Neural progenitor cell (in vitro differentiated cells): ENCODE data around the gene TRIP13. TPM values are rescaled to one million over a fixed set of nuclear protein-coding genes. Genes with fewer than 3 reads are reported as not detected.
"Not testable (repeated sequence)": the region's sequence is repeated elsewhere in the genome, so short reads cannot be mapped to it uniquely, and the experiment has no call there.

Experiments
- DNase-seq: peaks from one replicate; pipeline ENCODE4 v3.0.0-alpha.2; 2016; ENCODE audit warnings: low spot score
- H2AFZ ChIP-seq: fragments of 200-600 bp; sonication (generic); replicated peaks from 2 replicates; pipeline ENCODE4 v1.6.1; 2016; ENCODE audit warnings: antibody characterized with exemption
- H3F3A ChIP-seq: fragments of 200-600 bp; sonication (generic); 2 replicates; pipeline ENCODE4 v1.6.1; 2016; ENCODE audit warnings: antibody characterized with exemption, low read depth
- H3K27ac ChIP-seq: fragments of 200-600 bp; sonication (generic); 2 replicates; pipeline ENCODE4 v1.5.1; 2016; ENCODE audit warnings: mild to moderate bottlenecking
- H3K27me3 ChIP-seq: fragments of 200-600 bp; sonication (generic); 2 replicates; pipeline ENCODE4 v1.6.1; 2016; ENCODE audit warnings: mild to moderate bottlenecking, moderate library complexity
- H3K36me3 ChIP-seq: fragments of 200-600 bp; sonication (generic); 2 replicates; pipeline ENCODE4 v1.5.1; 2016
- H3K4me1 ChIP-seq: fragments of 200-600 bp; sonication (generic); 2 replicates; pipeline ENCODE4 v1.6.1; 2016; ENCODE audit warnings: mixed run types
- H3K4me2 ChIP-seq: fragments of 200-600 bp; sonication (generic); 2 replicates; pipeline ENCODE4 v1.6.1; 2016
- H3K4me3 ChIP-seq: fragments of 200-600 bp; sonication (generic); 2 replicates; pipeline ENCODE4 v1.5.1; 2016
- H3K79me2 ChIP-seq: fragments of 200-600 bp; sonication (generic); 2 replicates; pipeline ENCODE4 v1.6.1; 2016; ENCODE audit warnings: low read depth
- H3K9ac ChIP-seq: fragments of 200-600 bp; sonication (generic); 2 replicates; pipeline ENCODE4 v1.6.1; 2016
- H3K9me3 ChIP-seq: fragments of 200-600 bp; sonication (generic); 2 replicates; pipeline ENCODE4 v1.5.1; 2016; ENCODE audit warnings: low read depth
- H4K20me1 ChIP-seq: fragments of 200-600 bp; sonication (generic); 2 replicates; pipeline ENCODE4 v1.6.1; 2016; ENCODE audit warnings: low read depth
- H3K27ac Mint-ChIP-seq: 3 replicates; pipeline ENCODE4 v1.8.0; 2021; ENCODE audit warnings: mixed read lengths
- H3K27me3 Mint-ChIP-seq: 2 replicates; pipeline ENCODE4 v1.8.0; 2022; ENCODE audit warnings: low read depth, mild to moderate bottlenecking, inconsistent platforms, moderate library complexity, mixed read lengths; ENCODE audit not compliant: insufficient read depth
- H3K36me3 Mint-ChIP-seq: 3 replicates; pipeline ENCODE4 v1.8.0; 2021; ENCODE audit warnings: mixed read lengths
- H3K4me1 Mint-ChIP-seq: 3 replicates; pipeline ENCODE4 v1.8.0; 2021; ENCODE audit warnings: mixed read lengths
- H3K4me3 Mint-ChIP-seq: 3 replicates; pipeline ENCODE4 v1.8.0; 2021; ENCODE audit warnings: mild to moderate bottlenecking, moderate library complexity, mixed read lengths
- H3K9me3 Mint-ChIP-seq: 3 replicates; pipeline ENCODE4 v1.8.0; 2020; ENCODE audit warnings: mixed read lengths
- EZH2 ChIP-seq: fragments of 200-600 bp; sonication (generic); IDR thresholded peaks from 2 replicates; pipeline ENCODE4 v1.6.1; 2017; ENCODE audit warnings: antibody characterized with exemption, mild to moderate bottlenecking, moderate library complexity
- EZH2phosphoT487 ChIP-seq: fragments of 200-600 bp; sonication (generic); IDR thresholded peaks from 2 replicates; pipeline ENCODE4 v1.6.1; 2017; ENCODE audit warnings: antibody characterized with exemption
- total RNA-seq: library from RNA; depleted of rRNA; stranded (reverse); fragments of >200 nt; gene quantifications from 2 replicates; pipeline ENCODE4 v1.2.3, GENCODE V29; 2015; ENCODE audit warnings: low replicate concordance
- TF ChIP-seq, protein P1 (sequence below): fragments of 200-600 bp; sonication (generic); IDR thresholded peaks from 2 replicates; pipeline ENCODE4 v1.5.1; 2017; ENCODE audit warnings: antibody characterized with exemption, mild to moderate bottlenecking

Gene TRIP13
- total RNA-seq, 1 donor from 2014 or later: 32.3 TPM

DNA sequence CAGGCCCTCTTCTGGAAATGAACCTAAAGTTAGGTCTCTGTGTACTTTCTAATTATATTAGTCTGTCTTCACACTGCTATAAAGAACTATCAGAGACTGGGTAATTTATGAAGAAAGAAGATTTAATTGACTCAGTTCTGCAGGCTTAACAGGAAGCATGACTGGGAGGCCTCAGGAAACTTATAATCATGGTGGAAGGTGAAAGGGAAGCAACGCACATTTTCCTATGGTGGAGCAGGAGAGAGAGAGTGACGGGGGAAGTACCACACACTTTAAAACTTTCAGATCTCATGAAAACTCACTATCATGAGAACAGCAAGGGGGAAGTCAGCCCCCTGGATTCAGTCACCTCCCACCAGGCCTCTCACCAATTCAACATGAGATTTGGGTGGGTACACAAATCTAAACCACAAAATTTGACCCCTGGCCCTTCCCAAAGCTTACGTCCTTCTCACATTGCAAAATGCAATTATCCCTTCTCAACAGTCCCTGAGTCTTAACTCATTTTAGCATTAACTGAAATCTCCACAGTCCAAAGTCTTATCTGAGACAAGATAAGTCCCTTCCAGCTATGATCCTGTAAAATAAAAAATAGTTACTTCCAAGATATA, 40.7 kb downstream of the TRIP13 start:
- Histone ChIP-seq H3K4me3 (no peak overlapping the region), H4K20me1 (no peaks in the 10 kb centered on the region), H3F3A (no peaks in the 10 kb centered on the region), H3K79me2 (no peaks in the 10 kb centered on the region), H3K4me1 (no peaks in the 10 kb centered on the region), H3K4me2 (no peak overlapping the region), H2AFZ (no peak overlapping the region), H3K27ac (no peak overlapping the region), H3K9me3 (no peaks in the 10 kb centered on the region), H3K27me3 (peaks cover 11% of the 10 kb centered on the region), H3K36me3 (no peaks in the 10 kb centered on the region), H3K9ac (no peak overlapping the region)
- H3K36me3 Mint-ChIP-seq: no peaks in the 10 kb centered on the region
- H3K4me3 Mint-ChIP-seq: no peak overlapping the region
- peaks cover 2% of the 10 kb centered on the region for H3K9me3 Mint-ChIP-seq
- H3K27ac Mint-ChIP-seq: no peak overlapping the region
- no peaks in the 10 kb centered on the region for H3K27me3 Mint-ChIP-seq
- no peak for DNase-seq
- no peaks in the 10 kb centered on the region for H3K4me1 Mint-ChIP-seq
- TF ChIP-seq, protein P1, sequence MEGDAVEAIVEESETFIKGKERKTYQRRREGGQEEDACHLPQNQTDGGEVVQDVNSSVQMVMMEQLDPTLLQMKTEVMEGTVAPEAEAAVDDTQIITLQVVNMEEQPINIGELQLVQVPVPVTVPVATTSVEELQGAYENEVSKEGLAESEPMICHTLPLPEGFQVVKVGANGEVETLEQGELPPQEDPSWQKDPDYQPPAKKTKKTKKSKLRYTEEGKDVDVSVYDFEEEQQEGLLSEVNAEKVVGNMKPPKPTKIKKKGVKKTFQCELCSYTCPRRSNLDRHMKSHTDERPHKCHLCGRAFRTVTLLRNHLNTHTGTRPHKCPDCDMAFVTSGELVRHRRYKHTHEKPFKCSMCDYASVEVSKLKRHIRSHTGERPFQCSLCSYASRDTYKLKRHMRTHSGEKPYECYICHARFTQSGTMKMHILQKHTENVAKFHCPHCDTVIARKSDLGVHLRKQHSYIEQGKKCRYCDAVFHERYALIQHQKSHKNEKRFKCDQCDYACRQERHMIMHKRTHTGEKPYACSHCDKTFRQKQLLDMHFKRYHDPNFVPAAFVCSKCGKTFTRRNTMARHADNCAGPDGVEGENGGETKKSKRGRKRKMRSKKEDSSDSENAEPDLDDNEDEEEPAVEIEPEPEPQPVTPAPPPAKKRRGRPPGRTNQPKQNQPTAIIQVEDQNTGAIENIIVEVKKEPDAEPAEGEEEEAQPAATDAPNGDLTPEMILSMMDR: no peak

DNA sequence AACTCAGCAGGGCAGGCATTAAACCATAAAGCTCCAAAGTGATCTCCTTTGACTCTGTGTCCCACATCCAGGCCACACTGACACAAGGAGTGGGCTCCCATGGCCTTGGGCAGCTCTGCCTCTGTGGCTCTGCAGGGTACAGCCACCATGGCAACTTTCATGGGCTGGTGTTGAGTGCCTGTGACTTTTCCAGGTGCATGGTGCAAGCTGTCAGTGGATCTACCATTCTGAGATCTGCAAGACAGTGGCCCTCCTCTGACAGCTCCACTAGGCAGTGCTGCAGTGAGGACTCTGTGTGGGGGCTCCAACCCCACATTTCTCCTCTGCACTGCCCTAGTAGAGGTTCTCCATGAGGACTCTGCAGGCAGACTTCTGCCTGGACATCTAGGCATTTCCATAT, 41.3 kb downstream of the TRIP13 start:
- H3K4me1 ChIP-seq, H3K27ac Mint-ChIP-seq, H3K27me3 Mint-ChIP-seq, H3K36me3 ChIP-seq, H3K4me1 Mint-ChIP-seq, H3K9ac ChIP-seq, H3K9me3 Mint-ChIP-seq, H2AFZ ChIP-seq, H3K4me2 ChIP-seq, H3F3A ChIP-seq, H3K27ac ChIP-seq, H3K36me3 Mint-ChIP-seq, H3K9me3 ChIP-seq, DNase-seq, H3K79me2 ChIP-seq, H4K20me1 ChIP-seq, H3K4me3 ChIP-seq, H3K4me3 Mint-ChIP-seq: not testable (repeated sequence)
- H3K27me3 ChIP-seq: peaks cover 11% of the 10 kb centered on the region

DNA sequence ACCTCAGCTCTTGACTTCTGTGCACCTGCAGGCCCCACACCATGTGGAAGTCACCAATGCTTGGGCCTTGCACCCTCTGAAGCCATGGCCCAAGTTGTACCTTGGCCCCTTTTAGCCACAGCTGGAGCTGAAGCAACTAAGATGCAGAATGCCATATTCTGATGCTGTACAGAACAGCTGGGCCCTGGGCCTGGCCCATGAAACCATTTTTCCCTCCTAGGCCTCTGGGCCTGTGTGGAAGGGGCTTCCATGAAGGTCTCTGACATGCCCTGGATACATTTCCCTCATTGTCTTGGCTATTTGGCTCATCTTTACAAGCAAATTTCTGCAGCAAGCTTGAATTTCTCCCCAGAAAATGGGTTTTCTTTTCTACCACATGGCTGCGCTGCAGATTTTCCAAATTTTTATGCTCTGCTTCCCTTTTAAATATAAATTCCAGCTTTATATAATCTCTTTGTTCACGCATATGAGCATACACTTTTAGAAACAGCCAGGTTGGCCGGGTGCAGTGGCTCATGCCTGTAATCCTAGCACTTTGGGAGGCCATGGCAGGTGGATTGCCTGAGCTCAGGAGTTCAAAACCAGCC, 41.8 kb downstream of the TRIP13 start:
- not testable (repeated sequence) for H3K9me3 Mint-ChIP-seq

DNA sequence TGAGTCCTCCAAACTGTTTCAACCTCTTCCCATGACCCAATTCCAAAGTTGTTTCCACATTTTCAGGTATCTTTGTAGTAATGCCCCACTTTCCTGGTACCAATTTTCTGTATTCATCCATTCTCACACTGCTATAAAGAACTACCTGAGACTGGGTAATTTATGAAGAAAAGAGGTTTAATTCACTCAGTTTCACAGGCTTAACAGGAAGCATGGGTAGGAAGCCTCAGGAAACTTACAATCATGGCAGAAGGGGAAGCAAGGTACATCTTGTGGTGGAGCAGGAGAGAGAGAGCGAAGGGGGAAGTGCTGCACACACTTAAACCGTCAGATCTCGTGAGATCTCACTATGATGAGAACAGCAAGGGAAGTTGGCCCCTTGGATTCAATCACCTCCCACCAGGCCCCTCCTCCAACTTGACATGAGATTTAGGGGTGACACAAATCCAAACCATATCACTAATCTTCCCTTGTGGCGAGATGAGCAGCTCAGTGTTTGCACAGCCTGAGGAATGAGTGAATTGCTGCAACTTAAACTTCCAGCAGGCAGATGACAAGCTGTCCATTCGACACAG, 42.9 kb downstream of the TRIP13 start:
- TF ChIP-seq EZH2: no peak
- no peak for TF ChIP-seq EZH2phosphoT487
- TF ChIP-seq, protein P1: no peak
- Mint-ChIP-seq H3K9me3 (peaks cover 2% of the 10 kb centered on the region), H3K4me3 (no peak overlapping the region), H3K36me3 (no peaks in the 10 kb centered on the region), H3K27ac (no peak overlapping the region), H3K4me1 (no peaks in the 10 kb centered on the region), H3K27me3 (peaks cover 2% of the 10 kb centered on the region)
- Histone ChIP-seq H2AFZ (no peak overlapping the region), H3K36me3 (no peaks in the 10 kb centered on the region), H3F3A (no peaks in the 10 kb centered on the region), H4K20me1 (no peaks in the 10 kb centered on the region), H3K4me1 (no peaks in the 10 kb centered on the region), H3K27ac (no peak overlapping the region), H3K9me3 (no peaks in the 10 kb centered on the region), H3K79me2 (no peaks in the 10 kb centered on the region), H3K27me3 (peaks cover 18% of the 10 kb centered on the region), H3K9ac (no peak overlapping the region), H3K4me2 (no peak overlapping the region), H3K4me3 (no peak overlapping the region)
- no peak for DNase-seq

More for the DNA sequence above, 41.8 kb downstream of the TRIP13 start:
- H2AFZ ChIP-seq, H3K4me3 Mint-ChIP-seq, H3K27me3 Mint-ChIP-seq, H3K27ac ChIP-seq, H3K4me2 ChIP-seq, H3K36me3 Mint-ChIP-seq, H3K4me1 ChIP-seq, H3K9me3 ChIP-seq, H3K9ac ChIP-seq, H3K79me2 ChIP-seq, H3K4me1 Mint-ChIP-seq, H3F3A ChIP-seq, DNase-seq, H3K27ac Mint-ChIP-seq, H3K36me3 ChIP-seq, H3K4me3 ChIP-seq, H4K20me1 ChIP-seq: not testable (repeated sequence)
- H3K27me3 ChIP-seq: peaks cover 14% of the 10 kb centered on the region
